Upper lobe of left lung (tissue), 4 donors: ENCODE measurements around the gene CENPP.

Experiments
- CTCF ChIP-seq, 6 experiments: fragments of 450-650 bp in 4 of 6; fragments of 200-600 bp in 2 of 6; sonication (generic) in 2 of 6; IDR thresholded peaks; one replicate each; pipeline ENCODE4 v1.5.1; 2016 to 2019; ENCODE audit warnings: antibody characterized with exemption in 6 of 6
- EP300 ChIP-seq, 4 donors: sonication (generic); formaldehyde crosslinking; IDR thresholded peaks; one replicate each; pipeline ENCODE4 v1.5.1; 2017; ENCODE audit warnings: antibody characterized with exemption in 4 of 4, control low read depth in 2 of 4

DNA sequence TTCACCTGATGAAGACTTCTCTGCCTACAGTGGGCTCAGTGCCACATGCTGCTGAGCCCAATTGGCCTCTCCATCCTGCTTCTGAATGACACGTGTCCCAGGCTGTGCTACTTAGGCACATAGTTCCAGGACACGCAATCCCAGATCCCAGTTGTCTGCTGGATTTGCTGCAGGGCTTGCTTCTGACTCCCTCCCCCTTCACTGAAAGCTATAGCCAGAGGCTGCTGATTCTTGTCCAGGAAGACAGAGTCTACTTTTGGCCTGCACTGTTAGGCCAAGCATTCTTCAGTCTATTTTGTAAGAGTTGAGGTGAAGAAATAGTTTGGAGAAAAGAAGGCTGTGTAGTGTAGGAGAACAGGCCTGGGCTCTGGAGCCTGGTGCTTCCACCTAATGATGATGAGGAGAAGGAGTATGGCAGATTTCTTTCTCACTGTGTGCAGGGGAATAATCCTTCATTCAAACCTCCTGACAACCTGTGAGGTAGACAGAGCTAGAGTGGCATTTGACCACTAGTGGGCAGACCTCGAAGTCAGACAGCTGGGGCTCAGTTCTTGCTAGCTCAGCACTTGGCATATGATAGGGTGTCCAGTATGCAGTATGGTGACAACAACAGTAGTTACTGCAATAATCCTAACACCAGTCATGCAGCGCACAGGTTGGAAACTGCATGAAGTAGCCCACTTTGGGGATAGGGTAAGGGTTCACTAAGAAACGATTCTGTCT lies 176.1 kb downstream of the CENPP start:
- peak in 2 of 6 experiments; percentile 15 to 18 for TF ChIP-seq CTCF (IDR thresholded peaks at IDR 0.05)
- TF ChIP-seq EP300 (IDR thresholded peaks at IDR 0.05), result no peak
